Stimulated activated CD4-positive, alpha-beta T cell treated with anti-CD3 and anti-CD28 coated beads, TNF-alpha, amount 100 ng/mL, for 48 hours (primary cell): ENCODE measurements around the gene FAS.

Experiments
- DNase-seq, 3 donors: peaks; one replicate each; pipeline ENCODE4 v3.0.0-alpha.2; 2020; ENCODE audit warnings: low read depth in 3 of 3

Gene FAS

DNA sequence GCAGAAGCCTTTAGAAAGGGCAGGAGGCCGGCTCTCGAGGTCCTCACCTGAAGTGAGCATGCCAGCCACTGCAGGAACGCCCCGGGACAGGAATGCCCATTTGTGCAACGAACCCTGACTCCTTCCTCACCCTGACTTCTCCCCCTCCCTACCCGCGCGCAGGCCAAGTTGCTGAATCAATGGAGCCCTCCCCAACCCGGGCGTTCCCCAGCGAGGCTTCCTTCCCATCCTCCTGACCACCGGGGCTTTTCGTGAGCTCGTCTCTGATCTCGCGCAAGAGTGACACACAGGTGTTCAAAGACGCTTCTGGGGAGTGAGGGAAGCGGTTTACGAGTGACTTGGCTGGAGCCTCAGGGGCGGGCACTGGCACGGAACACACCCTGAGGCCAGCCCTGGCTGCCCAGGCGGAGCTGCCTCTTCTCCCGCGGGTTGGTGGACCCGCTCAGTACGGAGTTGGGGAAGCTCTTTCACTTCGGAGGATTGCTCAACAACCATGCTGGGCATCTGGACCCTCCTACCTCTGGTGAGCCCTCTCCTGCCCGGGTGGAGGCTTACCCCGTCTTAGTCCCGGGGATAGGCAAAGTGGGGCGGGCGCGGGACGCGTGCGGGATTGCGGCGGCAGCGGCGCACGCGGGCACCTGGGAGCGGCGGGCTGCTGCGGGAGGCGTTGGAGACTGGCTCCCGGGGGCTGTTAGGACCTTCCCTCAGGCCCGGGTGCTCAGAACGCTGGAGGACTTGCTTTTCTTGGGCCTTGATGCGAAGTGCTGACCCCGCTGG, at the start of gene FAS:
Gene FAS, plus strand, starts transcription at position 415 of the 777 bp plus-strand sequence. Its CDS starts 79 bp downstream, at position 494.
- peak; percentile 55 to 71 (median 67) for DNase-seq

DNA sequence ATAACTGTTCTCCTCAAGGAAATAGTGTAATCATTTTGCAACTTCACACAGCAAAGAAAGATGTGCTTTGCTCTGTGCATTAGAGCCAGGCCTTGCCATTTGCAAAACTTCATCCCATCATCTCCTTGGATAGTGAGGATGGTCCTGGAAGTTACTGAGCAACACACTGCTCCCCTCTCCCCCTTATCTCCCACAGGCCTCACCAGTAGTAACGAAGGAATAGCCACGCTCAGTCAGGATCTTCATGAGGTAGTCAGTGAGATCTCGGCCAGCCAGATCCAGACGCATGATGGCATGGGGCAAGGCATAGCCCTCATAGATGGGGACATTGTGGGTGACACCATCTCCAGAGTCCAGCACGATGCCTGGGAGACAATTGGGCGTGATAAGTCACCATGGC, 49.6 kb upstream of the FAS start:
- DNase-seq, result no peak

DNA sequence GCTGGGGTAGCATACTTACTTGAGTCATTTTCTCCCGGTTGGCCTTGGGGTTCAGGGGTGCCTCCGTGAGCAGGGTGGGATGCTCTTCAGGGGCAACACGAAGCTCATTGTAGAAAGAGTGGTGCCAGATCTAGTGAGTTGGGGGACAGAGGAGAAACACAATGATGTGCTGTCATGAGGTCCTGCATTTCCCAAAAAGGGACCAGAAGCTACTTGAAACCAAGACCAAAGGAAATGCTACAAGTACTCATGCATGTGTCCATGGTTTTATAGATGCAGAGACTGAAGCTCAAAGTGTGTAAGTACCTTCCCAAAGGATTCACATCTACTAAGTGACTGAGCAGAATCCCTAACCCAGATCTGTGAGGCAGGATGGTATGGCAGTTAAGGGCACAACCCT, 46.8 kb upstream of the FAS start:
- DNase-seq, result no peak

DNA sequence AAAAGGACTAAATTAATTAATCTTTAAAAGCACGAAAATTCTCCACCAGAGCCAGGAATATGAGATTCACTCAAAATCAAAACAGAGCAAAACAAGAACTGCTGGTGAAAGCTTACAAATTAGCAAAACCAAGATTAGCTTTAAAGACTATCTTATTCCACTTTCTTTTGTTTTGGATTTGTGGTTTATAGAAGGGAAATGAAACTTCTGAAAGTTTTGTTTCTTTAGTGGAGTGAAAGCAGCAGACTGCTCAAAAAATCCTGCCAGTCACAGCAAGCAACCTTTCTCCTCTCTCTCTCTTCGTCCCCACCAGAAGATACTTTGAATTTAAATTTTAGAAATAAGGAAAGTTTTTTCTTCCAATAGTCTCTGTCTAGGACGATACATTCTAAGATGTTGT, 45.8 kb upstream of the FAS start:
- no peak for DNase-seq

DNA sequence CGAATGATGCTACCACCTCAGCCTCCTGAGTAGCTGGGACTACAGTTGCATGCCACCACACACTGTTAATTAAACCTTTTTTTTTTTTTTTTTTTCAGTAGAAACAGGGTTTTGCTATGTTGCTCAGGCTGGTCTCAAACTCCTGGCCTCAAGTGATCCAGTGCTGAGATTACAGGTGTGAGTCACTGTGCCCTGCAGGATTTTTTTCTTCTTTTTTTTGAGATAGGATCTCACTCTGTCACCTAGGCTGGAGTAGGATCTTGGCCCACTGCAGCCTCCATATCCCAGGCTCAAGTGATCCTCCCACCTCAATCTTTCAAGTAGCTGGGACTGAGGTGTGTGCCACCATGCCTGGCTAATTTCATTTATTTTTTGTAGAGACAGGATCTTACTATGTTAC, 44.4 kb upstream of the FAS start:
- DNase-seq, result no peak

DNA sequence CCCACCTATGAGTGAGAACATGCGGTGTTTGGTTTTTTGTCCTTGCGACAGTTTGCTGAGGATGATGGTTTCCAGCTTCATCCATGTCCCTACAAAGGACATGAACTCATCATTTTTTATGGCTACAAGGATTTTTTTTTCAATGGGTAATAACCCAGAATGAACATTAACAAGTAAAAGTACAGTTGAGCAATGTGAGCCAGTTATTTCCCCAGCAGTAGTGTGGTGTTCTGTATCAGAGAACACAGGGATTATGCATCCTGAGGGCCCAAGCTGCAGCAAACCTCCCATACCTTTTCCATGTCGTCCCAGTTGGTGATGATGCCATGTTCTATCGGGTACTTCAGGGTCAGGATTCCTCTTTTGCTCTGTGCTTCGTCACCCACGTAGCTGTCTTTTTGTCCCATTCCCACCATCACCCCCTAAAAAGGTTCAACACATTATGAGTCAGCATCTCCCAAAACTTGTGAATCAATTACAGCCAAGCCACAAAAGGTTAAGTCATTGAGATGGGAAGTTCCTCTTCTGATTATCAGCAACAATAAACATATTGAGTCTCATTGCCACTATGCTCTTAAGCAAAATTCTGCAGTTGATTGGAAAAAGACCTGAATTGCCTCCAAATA, 43.5 kb upstream of the FAS start:
- DNase-seq, result no peak

DNA sequence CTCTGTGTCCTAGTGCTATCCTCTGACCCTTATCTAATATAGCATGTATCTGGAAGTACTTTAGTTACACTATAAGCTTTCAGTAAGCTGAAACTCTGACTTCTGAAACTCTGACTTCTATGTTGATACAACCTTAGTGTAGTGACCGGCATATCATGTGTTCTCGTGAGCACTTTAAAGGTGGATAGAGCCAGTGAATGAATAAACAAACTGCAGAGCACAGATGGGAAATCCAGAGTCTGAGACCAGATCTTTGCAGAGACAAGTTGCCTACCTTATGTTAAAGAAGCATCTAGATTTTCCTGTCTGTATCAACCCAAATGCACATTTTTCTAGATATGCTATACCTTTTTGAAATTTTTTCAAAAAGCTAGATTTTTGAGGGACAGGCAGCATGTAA, 41.5 kb upstream of the FAS start:
- no peak for DNase-seq

DNA sequence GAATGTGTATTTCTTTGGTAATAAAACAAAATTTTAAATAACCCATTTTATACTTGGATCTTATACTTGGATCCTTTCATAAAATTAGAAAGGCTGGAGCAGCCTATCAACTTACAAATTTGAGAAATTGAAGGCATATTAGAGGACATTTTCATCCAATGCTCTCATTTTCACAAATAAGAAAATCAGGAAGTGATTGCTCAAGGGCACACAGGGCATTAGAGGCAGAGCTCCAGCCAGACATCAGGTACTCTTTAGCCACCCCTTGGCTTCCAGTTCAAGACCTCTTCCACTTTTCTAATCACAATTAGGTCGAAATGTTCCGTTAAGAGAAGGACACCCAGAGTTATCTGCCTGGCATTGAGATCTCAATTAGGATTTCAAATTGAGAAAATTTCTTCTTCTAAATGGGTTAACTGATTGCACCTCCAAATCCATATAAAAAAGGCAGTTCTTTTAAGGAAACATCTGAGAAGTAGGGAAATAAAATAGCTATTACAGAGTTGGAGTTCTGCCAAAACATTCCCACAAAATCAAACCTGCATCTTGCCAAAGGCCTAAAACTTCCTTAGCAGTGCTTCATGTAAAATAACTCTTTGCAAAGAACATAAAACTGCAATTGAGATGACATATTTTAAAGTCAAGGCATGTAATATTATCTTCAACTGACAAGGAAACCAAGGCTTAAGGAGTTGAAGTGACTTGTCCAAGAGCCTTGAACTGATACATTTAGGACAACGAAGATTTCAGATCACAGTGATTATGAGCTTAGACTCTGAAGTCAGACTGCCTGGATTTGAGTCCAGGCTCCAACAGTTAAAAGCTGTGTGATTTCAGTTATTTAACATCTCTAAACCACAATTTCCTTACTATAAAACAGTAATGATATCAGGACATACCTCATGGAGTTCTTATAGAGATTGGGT, 40.4 kb upstream of the FAS start:
- DNase-seq, result no peak

DNA sequence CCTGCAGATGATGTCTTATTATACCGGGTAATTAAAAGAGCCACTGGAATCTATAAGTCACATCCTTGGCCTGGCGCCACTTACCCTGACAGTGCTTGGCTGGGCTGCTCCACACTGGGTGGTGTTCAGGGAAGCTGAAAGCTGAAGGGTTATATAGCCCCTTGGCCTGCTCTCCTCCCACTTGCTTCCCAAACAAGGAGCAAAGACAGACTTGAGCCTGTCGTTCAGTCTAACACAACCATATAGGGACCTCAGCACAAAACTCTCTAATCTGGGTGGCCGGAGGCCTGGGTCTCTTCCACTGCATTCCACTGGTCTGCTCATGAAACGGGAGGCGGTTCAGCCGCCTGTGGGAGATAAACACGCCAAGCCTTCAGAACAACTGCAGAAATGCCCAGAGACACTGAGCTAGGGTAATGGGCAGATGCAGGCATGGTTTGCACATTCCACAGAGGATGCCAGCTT, 37.9 kb upstream of the FAS start, which contains the start of gene ACTA2:
Gene ACTA2, minus strand, starts transcription at position 127 of the 465 bp plus-strand sequence. CDS start 3,843 bp downstream, outside the sequence.
- DNase-seq, result no peak

DNA sequence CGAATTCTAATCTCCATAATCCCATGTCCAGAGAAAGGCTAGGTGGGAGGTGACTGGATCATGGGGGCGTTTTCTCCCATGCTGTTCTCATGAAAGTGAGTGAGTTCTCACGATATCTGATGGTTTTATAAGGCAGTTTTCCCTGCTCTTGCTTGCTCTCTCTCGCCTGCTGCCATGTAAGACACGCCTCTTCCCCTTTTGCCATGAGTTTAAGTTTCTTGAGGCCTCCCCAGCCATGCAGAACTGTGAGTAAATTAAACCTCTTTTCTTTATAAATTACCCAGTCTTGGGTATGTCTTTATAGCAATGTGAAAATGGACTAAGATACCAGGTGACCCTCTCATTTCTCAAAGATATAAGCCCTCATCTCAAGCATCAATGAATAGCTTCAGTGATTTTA, 36.9 kb upstream of the FAS start:
- no peak for DNase-seq

DNA sequence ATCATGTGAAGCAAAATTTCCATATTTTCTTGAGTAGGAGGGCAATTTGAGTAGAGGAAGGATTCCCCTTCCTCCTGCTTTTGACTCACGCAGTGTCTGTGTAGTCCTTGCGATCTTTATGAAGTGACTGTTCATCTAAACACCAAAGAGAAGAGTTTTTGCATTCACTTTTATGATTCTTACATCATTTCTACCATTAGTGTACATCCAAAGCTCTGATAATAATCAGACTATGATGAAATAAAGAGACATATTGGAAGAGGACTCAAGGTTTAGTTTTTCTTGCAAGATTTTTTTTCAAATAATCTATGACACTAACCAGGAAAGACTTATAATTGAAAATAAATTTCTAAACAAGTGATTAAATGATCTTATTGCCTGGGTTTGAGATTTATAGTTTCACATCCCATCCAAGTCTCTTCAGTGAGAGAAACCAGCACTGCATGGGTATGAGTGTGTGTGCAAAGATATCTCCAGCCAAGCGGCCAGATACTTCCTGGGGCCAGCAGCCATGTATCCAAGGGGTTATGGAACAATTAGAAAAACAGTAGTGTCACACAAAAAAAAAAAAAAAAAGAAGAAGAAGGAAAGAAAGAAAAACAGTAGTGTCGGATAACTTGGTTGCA, 36.0 kb upstream of the FAS start:
- no peak for DNase-seq

DNA sequence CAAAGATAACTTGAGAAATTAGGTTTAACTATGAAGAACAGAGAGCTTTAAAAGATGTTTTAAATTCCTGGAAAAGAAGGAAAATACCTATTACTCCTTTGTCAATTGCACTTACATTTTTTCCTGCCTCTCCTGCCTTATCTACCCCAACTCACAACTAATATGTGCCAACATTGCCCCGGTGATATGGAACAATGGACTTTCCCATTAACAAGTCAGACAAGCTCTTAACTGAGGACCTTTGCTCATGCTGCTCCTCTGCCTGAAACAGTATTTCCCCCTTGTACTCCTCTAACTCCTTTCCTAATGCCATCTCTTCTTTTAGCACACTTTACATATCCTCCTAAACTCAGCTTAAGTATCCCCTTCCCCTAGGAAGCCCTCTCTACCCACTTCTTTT, 33.2 kb upstream of the FAS start:
- no peak for DNase-seq

DNA sequence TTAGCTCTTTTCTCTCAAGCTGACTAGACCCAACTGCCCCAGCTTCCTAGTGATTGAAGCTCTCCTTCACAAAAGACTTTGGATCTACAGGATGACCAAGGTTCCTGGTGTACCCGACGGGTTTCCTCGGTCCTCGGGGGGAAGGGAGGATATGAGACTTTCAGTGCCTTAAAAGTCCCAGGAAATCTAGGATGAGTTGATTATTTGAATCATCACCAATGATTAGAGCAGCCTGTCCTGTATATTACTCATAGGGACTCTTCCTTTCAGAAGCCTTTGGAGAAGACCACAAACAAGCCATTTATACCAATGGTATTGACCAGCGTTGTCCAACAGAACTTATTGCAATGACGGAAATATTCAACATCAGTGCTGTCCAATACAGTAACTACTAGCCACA, 31.9 kb upstream of the FAS start:
- no peak for DNase-seq

DNA sequence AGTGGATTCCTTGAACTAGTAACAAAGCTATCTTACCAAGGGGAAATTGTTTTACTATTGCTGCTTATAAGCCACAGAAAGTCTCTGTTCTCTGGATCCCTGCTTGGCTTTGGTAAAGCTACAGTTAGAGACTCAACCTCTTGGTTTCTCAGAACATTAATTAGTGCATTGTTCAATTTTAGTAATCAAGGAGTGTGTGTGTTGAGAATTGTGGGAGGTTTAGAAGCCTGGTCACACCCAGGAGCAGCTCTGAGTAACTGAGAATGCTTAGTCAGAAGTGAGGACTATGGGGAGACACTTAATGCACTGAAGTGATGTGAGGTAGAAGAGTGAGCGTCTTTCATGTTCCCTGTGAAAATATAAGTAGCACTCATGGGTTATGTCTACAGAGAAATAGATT, 29.8 kb upstream of the FAS start:
- no peak for DNase-seq

DNA sequence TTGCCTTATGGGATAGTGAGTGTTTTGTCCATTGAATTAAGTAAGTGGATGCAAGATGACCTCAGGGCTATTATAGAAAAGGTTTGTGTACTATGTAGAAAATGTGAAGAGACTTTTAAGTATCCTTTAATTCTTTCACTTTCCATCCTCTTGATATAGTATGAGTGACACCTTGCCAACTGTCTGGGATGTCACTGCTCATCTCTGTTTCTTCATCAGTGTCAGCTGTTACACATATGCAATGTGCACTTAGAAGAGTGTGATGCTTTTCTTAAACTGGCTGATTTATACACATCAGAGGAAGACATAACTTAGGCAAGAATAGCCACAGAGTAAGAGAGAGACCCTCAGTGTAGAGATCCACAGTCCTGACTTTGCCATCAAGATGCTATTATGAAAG, 29.3 kb upstream of the FAS start:
- DNase-seq, result no peak

DNA sequence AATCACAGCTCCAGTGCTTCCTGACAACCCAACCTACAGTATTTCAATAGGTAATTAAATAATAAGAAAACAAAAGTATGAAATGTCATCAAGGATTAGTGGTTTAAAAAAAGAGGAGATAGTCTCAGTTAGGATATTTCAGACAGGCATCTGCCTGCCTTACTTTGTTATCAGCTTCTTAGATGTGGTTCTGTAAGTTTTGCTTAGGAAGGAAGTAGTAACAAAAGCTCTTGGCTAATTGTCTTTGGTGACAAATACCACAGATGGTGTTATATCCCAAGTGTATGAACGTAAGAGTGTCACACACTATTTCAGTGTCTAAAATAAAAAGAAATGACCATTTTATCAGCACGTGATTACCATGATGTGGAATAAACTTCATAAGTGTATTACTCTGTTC, 28.3 kb upstream of the FAS start:
- no peak for DNase-seq

DNA sequence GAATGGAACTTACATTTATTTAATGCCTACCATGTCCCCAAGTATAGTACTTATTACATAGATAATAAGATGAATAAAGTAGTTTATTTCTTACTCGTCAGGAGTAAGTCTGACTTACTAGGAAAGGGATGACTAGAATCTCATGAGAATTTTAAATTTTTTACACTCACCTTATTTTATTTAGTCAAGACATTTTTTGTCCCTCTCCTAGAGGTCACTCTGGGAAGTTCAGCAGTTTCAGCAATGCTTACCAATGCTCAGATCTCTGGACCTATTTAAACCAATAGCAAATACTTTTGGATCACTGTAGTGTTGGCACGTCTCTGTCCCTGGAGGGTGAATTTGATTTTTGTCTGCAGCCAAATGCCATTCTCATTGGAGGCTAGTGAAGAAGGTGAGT, 27.3 kb upstream of the FAS start:
- DNase-seq, result no peak

DNA sequence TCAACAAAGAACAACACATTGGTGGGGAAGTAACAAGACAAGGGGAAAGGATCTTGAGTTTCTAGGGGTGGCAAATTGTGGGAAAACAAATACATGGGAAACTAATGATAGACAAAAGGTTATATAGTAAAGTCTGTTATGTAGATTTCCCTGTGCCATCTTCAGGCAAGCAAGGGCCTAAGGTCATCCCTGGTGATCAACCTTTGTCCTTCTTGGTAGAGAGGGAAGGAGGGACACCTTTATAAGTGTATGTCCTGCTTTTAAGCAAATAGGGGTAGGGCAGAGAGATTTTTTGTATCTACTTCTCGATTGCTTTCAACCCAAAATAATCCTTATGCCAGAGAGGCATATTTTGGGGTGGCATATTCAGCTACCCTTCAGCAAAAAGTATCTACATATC, 26.2 kb upstream of the FAS start:
- no peak for DNase-seq

DNA sequence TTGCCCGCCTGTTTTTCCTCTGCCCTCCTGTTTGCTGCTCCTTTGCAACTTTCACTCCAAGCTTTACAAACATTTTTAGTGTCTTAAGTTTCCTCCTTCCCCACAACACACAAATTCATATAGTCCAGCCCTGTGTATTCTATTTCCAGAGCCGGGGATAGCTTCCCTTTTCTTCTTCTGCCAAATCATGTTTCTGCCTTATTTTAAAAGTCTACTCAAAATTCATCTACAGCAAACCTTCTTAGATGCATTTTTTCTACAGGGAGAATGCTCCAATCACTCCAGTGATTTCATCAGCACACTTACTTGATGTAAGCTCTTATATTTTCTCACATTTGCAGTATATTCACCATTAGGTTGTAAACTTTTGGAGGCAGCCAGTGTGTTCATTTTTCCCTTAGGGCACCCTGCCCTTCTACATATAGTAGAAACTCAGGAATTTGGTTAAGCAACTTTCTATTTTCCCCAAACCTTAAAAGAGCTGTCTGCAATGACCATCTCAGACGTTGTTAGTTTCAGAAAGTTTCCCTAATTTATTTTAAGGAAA, 25.7 kb upstream of the FAS start:
- DNase-seq, result no peak

DNA sequence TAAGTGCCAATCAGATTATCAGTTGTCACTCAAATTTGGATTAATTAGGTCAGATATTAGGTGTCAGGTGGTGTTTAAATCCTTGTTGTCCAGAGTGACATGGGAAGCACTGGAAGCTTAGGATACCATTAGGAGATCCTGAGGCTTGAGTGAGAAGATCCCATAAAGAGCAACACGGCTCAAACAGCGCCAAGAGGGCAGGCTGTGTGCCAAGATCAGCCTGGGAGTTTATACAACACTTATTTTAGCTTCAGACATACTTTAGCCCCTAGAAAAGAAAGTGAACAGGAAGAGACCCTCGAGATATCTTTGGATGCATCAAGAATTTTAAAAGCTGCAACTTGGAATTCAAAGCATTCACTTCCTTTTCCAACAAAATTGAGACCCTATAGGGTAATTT, 23.8 kb upstream of the FAS start:
- DNase-seq, result no peak

DNA sequence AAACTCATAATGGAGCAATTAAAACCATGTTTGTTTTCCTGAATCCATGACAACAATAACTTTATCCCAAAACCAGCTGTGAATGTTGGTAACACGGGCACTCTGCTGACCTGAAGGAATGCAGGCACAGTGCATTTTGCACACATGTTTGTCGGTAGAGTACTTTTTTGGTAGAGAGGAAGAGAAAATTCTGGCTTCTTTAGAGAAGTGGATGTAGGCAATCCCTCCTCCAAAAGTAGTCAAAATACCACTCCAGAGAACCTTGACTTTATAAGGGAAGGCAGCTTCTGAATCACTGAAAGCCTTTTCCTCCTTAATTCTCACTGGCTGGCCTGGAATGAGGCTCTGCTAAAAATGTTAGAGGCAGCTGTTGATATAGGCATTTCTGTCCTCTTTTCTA, 22.2 kb upstream of the FAS start:
- no peak for DNase-seq
